Activated CD8-positive, alpha-beta T cell treated with anti-CD3 and anti-CD28 coated beads for 36 hours (primary cell): ENCODE measurements around the gene UIMC1. TPM values are rescaled to one million over a fixed set of nuclear protein-coding genes. Genes with fewer than 3 reads are reported as not detected.
A peak's percentile ranks its signal among the peaks of the same experiment; 100 is the strongest.

ENCODE experiments used
- ATAC-seq: fragments of 200-7000 bp; cut with Tn5 transposase; one replicate; pipeline ENCODE4 v1.10.0; 2021; ENCODE audit warnings: mild to moderate bottlenecking, moderate library complexity
- CTCF ChIA-PET: fragments of 350-600 bp; sonication (Branson Sonifier 250); formaldehyde crosslinking; loops from one replicate; lab custom pipeline; 2021; ENCODE audit warnings: antibody characterized with exemption; lab: Charles Lee
- POLR2A ChIA-PET: fragments of 350-600 bp; sonication (Branson Sonifier 250); formaldehyde crosslinking; loops from one replicate; lab custom pipeline; 2021; ENCODE audit warnings: antibody characterized with exemption; lab: Charles Lee
- DNase-seq: peaks from one replicate; pipeline ENCODE4 v3.0.0-alpha.2; 2020
- H3K27ac Mint-ChIP-seq: one replicate; pipeline ENCODE4 v1.8.0; 2021; ENCODE audit warnings: mild to moderate bottlenecking, mixed read lengths
- H3K27me3 Mint-ChIP-seq: one replicate; pipeline ENCODE4 v1.8.0; 2021; ENCODE audit warnings: mixed read lengths
- H3K36me3 Mint-ChIP-seq: one replicate; pipeline ENCODE4 v1.8.0; 2021; ENCODE audit warnings: low read depth, mixed read lengths
- H3K4me1 Mint-ChIP-seq: one replicate; pipeline ENCODE4 v1.8.0; 2021; ENCODE audit warnings: low read depth, mixed read lengths
- H3K4me3 Mint-ChIP-seq: one replicate; pipeline ENCODE4 v1.8.0; 2021; ENCODE audit warnings: mild to moderate bottlenecking, moderate library complexity, mixed read lengths
- H3K9me3 Mint-ChIP-seq: one replicate; pipeline ENCODE4 v1.8.0; 2021; ENCODE audit warnings: mixed read lengths
- intact Hi-C: fragments of 100-400 bp; cut with micrococcal nuclease; formaldehyde crosslinking; loops from one replicate; pipeline ENCODE4 v1.10.0; 2022
- total RNA-seq, 2 experiments: library from RNA; stranded (reverse); gene quantifications; one replicate each; pipeline ENCODE4 v1.2.3, GENCODE V29; 2021
- TF ChIP-seq, protein P1 (sequence below): fragments of 200-600 bp; IDR thresholded peaks from one replicate; pipeline ENCODE4 v1.8.0; 2022; ENCODE audit warnings: antibody characterized with exemption, mild to moderate bottlenecking

UIMC1 gene
- total RNA-seq, 2 experiments from 2014 or later = 54.1 to 57.0 TPM

DNA sequence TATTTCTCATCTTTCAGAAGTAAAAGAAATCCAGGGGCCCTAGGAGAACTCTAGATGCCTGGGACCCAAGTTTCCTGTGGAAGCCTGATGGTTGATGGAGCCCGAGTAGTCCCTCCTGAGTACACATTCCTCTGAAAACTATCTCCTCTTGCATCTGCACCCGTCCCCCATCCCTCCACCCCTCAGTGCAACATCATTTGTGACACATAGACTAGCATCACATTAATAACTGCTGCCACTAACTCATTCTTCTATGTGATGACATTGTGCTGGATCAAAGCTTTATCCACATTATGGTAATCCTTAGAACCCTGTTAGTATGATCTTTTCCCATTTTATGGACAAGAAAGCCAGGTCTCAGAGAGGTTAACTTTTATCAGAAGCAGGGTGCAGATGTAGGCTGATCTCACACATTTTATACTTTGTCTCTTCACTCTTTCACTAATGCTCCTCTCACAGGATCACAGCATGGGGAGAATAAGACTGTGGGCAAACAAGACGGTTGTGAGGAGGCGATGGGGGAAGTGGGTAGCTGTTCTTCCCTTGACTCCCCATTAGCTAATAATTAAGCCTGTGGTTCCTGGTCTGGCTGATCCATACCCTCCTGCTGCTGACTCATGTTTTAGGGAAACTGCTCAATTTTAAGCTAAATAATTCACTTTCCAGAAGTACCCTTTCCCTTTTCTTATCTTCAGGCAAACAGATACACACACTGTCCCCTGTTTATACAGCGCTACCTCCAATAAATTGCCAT, 103.5 kb downstream of the UIMC1 start:
- Mint-ChIP-seq H3K4me3 (no peak overlapping the region), H3K9me3 (no peaks in the 10 kb centered on the region), H3K27me3 (no peaks in the 10 kb centered on the region), H3K27ac (peak overlapping the region; percentile 39), H3K4me1 (peaks cover 25% of the 10 kb centered on the region), H3K36me3 (peaks cover 40% of the 10 kb centered on the region)
- DNase-seq (no peak), ATAC-seq (no peak)
- POLR2A ChIA-PET = no interaction called here
- CTCF ChIA-PET = interaction anchor here (1.5 to 2.1 kb wide), 3 partner anchors 56 to 242 kb away, joined by 4 to 13 read pairs (median 4); no protein-coding TSS in a partner anchor
- TF ChIP-seq, protein P1, sequence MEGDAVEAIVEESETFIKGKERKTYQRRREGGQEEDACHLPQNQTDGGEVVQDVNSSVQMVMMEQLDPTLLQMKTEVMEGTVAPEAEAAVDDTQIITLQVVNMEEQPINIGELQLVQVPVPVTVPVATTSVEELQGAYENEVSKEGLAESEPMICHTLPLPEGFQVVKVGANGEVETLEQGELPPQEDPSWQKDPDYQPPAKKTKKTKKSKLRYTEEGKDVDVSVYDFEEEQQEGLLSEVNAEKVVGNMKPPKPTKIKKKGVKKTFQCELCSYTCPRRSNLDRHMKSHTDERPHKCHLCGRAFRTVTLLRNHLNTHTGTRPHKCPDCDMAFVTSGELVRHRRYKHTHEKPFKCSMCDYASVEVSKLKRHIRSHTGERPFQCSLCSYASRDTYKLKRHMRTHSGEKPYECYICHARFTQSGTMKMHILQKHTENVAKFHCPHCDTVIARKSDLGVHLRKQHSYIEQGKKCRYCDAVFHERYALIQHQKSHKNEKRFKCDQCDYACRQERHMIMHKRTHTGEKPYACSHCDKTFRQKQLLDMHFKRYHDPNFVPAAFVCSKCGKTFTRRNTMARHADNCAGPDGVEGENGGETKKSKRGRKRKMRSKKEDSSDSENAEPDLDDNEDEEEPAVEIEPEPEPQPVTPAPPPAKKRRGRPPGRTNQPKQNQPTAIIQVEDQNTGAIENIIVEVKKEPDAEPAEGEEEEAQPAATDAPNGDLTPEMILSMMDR = no peak
- intact Hi-C loops = no loop called here

DNA sequence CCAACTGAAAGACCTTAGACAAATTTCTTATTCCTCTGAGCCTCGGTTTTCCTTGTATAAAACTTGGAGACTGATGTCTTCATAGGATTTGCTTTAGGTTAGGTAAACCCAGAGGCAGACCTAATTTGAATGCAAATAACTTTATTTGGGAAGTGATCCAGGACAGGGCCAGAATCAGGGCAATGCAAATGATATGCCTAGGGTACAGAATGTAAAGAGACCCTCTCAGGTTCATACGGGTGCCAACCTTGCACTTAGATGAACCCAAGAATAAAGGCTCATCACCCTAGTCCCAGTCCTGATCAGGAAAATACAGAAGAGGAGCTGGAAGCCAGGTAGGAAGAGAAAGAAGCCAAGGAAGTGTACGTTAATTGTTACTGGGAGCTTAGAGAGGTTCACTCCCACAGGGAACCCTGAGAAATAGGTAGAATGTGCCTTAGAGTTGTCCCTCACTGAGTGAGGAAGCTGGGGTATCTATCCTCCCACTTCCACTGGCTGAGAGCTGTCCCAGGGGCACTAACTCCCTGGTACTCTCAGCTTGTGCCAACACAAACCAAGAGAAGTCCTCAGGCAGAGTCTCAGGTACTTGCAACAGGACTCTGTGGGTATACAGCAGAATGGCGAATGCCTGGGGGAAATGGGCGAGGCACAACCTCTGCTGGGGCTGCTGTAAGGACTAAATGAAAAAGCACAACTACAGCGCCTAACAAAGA, 104.3 kb downstream of the UIMC1 start:
- peaks cover 36% of the 10 kb centered on the region for H3K36me3 Mint-ChIP-seq
- intact Hi-C loops = no loop called here
- TF ChIP-seq, protein P1 = no peak
- DNase-seq (no peak), ATAC-seq (no peak)
- ChIA-PET POLR2A (interaction anchor here (1.0 kb wide), 1 partner anchor 9 kb away, joined by 3 read pairs; no protein-coding TSS in a partner anchor), CTCF (interaction anchor here (1.1 to 2.1 kb wide), 4 partner anchors 10 to 243 kb away, joined by 3 to 13 read pairs (median 4); no protein-coding TSS in a partner anchor)
- H3K4me3 Mint-ChIP-seq = no peak overlapping the region
- peak overlapping the region; percentile 83 for H3K27ac Mint-ChIP-seq
- H3K9me3 Mint-ChIP-seq = no peaks in the 10 kb centered on the region
- H3K27me3 Mint-ChIP-seq = no peaks in the 10 kb centered on the region
- H3K4me1 Mint-ChIP-seq = peaks cover 25% of the 10 kb centered on the region

DNA sequence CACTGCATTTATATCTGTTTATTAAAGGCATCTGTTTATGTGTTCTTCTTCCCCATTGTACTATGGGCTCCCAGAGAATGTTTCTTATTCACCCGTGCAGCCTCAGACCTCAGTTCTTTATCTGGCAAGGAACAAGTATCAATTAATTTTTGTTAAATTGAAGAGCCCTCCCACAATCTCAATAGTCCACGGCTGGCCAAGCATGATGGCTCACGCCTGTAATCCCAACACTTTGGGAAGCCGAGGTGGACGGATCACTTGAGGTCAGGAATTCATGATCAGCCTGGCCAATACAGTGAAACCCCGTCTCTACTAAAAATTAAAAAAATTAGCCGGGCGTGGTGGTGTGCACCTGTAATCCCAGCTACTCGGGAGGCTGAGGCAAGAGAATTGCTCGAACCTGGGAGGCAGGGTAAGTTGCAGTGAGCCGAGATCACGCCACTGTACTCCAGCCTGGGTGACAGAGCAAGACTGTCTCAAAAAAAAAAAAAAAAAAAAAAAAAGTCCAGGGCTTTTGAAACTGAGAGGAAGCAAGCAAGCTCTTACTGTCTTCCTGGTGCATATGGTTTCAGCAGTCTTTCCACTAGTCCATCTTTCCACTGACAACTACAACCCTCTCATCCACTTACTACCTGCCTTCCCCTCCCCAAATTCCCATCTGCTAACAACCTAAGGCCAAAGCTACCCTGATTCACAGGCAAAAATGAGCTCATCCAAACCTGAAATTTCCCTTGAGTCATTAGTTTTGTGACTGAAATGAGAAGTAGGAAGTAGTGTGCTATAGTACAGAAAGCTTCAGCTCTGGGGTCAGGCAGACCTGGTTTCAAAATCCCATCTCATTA, 105.1 kb downstream of the UIMC1 start:
- ATAC-seq = peak; percentile 93
- intact Hi-C loops = no loop called here
- no peak overlapping the region for H3K4me3 Mint-ChIP-seq

DNA sequence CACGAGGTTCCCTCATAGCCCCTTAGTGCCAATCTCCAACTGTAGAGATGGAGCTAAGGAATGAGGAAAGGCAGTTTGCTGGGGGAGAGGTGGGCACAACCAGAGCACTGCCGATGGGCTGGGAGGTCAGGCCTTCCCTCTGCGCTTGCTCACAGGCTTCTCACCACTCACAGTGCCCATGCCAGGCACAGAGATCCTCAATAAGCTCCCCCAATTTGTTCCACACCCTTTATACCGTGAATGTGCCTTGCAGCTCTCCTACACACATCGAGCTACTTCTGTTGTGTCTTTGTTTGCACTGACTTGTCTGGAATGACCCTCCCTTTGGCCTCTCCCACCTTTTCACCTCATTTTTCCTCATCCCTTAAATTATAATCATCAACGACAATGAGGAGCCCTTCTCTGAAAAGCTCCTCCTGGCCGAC, 105.8 kb downstream of the UIMC1 start:
- Mint-ChIP-seq H3K36me3 (peaks cover 36% of the 10 kb centered on the region), H3K4me3 (no peak overlapping the region), H3K4me1 (peaks cover 25% of the 10 kb centered on the region), H3K9me3 (no peaks in the 10 kb centered on the region), H3K27ac (no peak overlapping the region), H3K27me3 (no peaks in the 10 kb centered on the region)
- intact Hi-C loops = no loop called here
- ChIA-PET CTCF (interaction anchor here (1.4 kb wide), 1 partner anchor 9 kb away, joined by 3 read pairs; no protein-coding TSS in a partner anchor), POLR2A (interaction anchor here (0.7 to 1.0 kb wide), 2 partner anchors 9 to 14 kb away, joined by 3 read pairs; no protein-coding TSS in a partner anchor)
- TF ChIP-seq, protein P1 = no peak
- ATAC-seq (no peak), DNase-seq (no peak)

More for the DNA sequence above, 105.1 kb downstream of the UIMC1 start:
- TF ChIP-seq, protein P1 = no peak
- no peaks in the 10 kb centered on the region for H3K27me3 Mint-ChIP-seq
- ChIA-PET POLR2A (interaction anchor here (1.0 kb wide), 2 partner anchors 10 to 15 kb away, joined by 3 read pairs; no protein-coding TSS in a partner anchor), CTCF (interaction anchor here (1.1 to 2.1 kb wide), 4 partner anchors 9 to 242 kb away, joined by 3 to 13 read pairs (median 4); no protein-coding TSS in a partner anchor)
- H3K27ac Mint-ChIP-seq = peak overlapping the region; percentile 83
- H3K36me3 Mint-ChIP-seq = peaks cover 36% of the 10 kb centered on the region
- peak; percentile 35 for DNase-seq
- no peaks in the 10 kb centered on the region for H3K9me3 Mint-ChIP-seq
- peaks cover 25% of the 10 kb centered on the region for H3K4me1 Mint-ChIP-seq
